K562 (cell line): Measurements from ENCODE around the gene ZNF285. TPM values are rescaled to one million over a fixed set of nuclear protein-coding genes. Genes with fewer than 3 reads are reported as not detected.

ENCODE experiments used
- ATF4 ChIP-seq: fragments of 450-650 bp; formaldehyde crosslinking; IDR thresholded peaks from 2 replicates; pipeline ENCODE4 v1.4.0; 2022; ENCODE audit warnings: mild to moderate bottlenecking, moderate library complexity
- BHLHE40 ChIP-seq: IDR thresholded peaks from 2 replicates; pipeline ENCODE4 v1.6.1; 2011; ENCODE audit warnings: low read length, improper control_type of control experiment
- DLX4 ChIP-seq: fragments of 250-450 bp; sonication (Bioruptor Pico); IDR thresholded peaks from 2 replicates; pipeline ENCODE4 v1.6.1; 2021; ENCODE audit warnings: mild to moderate bottlenecking
- E2F4 ChIP-seq: sonication (generic); formaldehyde crosslinking; IDR thresholded peaks from 2 replicates; pipeline ENCODE4 v1.8.0; 2022; ENCODE audit warnings: mild to moderate bottlenecking, low read depth, missing genetic modification reagents
- FOXK2 ChIP-seq, 2 experiments: fragments of 450-650 bp; IDR thresholded peaks in 1 of 2; conservative IDR thresholded peaks in 1 of 2; 2 replicates each; pipeline ENCODE4 v1.6.1; 2016; ENCODE audit warnings: low read depth in 2 of 2, mild to moderate bottlenecking in 1 of 2
- IRF1 ChIP-seq: sonication (generic); formaldehyde crosslinking; IDR thresholded peaks from 2 replicates; pipeline ENCODE4 v1.8.0; 2022; ENCODE audit warnings: missing genetic modification reagents, mild to moderate bottlenecking, borderline replicate concordance
- NR0B1 ChIP-seq: fragments of 450-650 bp; IDR thresholded peaks from one replicate; pipeline ENCODE4 v1.6.1; 2018; ENCODE audit warnings: mild to moderate bottlenecking, moderate library complexity; ENCODE audit not compliant: partially characterized antibody
- NR2C1 ChIP-seq, 2 experiments: fragments of 450-650 bp; IDR thresholded peaks; 2 replicates each; pipeline ENCODE4 v1.6.1; 2017; ENCODE audit warnings: mild to moderate bottlenecking in 2 of 2, antibody characterized with exemption in 1 of 2, inconsistent platforms in 1 of 2, missing compliant biosample characterization in 1 of 2, missing genetic modification characterization in 1 of 2
- OTX1 ChIP-seq: fragments of 450-650 bp; formaldehyde crosslinking; IDR thresholded peaks from 2 replicates; pipeline ENCODE4 v1.4.0; 2022; ENCODE audit warnings: mild to moderate bottlenecking
- POLR2AphosphoS5 ChIP-seq: IDR thresholded peaks from 2 replicates; pipeline ENCODE4 v1.6.1; 2011; ENCODE audit warnings: mild to moderate bottlenecking, low read depth, low read length, moderate library complexity; ENCODE audit not compliant: control insufficient read depth, insufficient read depth
- RBFOX2 ChIP-seq: fragments of 200-400 bp; formaldehyde crosslinking; IDR thresholded peaks from 2 replicates; pipeline ENCODE4 v1.6.1; 2017; ENCODE audit warnings: low read depth, mild to moderate bottlenecking, low read length, moderate library complexity
- SMARCB1 ChIP-seq: IDR thresholded peaks from 2 replicates; pipeline ENCODE4 v1.6.1; 2011; ENCODE audit warnings: improper control_type of control experiment, low read depth; ENCODE audit not compliant: insufficient read length
- SOX6 ChIP-seq: fragments of 450-650 bp; IDR thresholded peaks from 2 replicates; pipeline ENCODE4 v1.6.1; 2014; ENCODE audit warnings: mild to moderate bottlenecking
- TSC22D4 ChIP-seq: fragments of 450-650 bp; IDR thresholded peaks from 2 replicates; pipeline ENCODE4 v1.6.1; 2016; ENCODE audit warnings: missing genetic modification characterization, missing biosample characterization, control low read depth
- XRCC4 ChIP-seq: IDR thresholded peaks from one replicate; pipeline ENCODE4 v1.6.1; 2011; ENCODE audit not compliant: insufficient read depth, insufficient read length; ENCODE audit errors: extremely low read depth
- polyA plus RNA-seq, 8 experiments: library from polyadenylated mRNA; depleted of rRNA in 4 of 8; stranded (reverse) in 5 of 8; unstranded in 3 of 8; fragments of >200 nt; fragmentation: Nextera tagmentation in 2 of 8; fragmentation: Illumina TruSeq in 1 of 8; extraction: Ambion mirVana in 2 of 8; extraction: Trizol in 1 of 8; gene quantifications; 2 replicates each; pipeline versions ENCODE4 v1.2.1 to v1.2.3, GENCODE V29; 2011 to 2014; ENCODE audit warnings: inconsistent platforms in 1 of 8, missing spikeins in 1 of 8
- total RNA-seq, 7 experiments: library from RNA; depleted of rRNA in 6 of 7; stranded (reverse); fragments of >200 nt in 6 of 7; fragmentation: Illumina TruSeq in 2 of 7; extraction: Trizol in 2 of 7; gene quantifications; 2 replicates each; pipeline versions ENCODE4 v1.2.1 to v1.2.3, GENCODE V29; 2011 to 2021; ENCODE audit warnings: low replicate concordance in 1 of 7

The ZNF285 gene
- total and polyA plus RNA-seq, 9 of the 15 experiments (the other 6 are each of a cell fraction or from before 2014, with no cell fraction given): 0.14 to 1.1 (median 0.50) TPM

GRCh38 chr19:44447916-44448674, 46.7 kb upstream of the ZNF285 start, which contains the start of gene ZNF229 (continued):
- TF ChIP-seq ATF4 (CRISPR knock-in tag) (no peak), POLR2AphosphoS5 (no peak), RBFOX2 (peak; percentile 59), IRF1 (no peak), TSC22D4 (tag) (no peak), XRCC4 (no peak), DLX4 (CRISPR knock-in tag) (no peak), OTX1 (CRISPR knock-in tag) (no peak), SOX6 (no peak), BHLHE40 (no peak), E2F4 (CRISPR knock-in tag) (no peak), FOXK2 (conservative IDR thresholded peaks at IDR 0.05 in 1 of 2, IDR thresholded peaks at IDR 0.05 in 1 of 2; ENCODE audit: low read depth in 2 of 2) (no peak), SMARCB1 (no peak), NR2C1 (IDR thresholded peaks at IDR 0.05) (0 out of 2 replicates have a peak, but pooled peaks have one; percentile 38), NR2C1 (tag; IDR thresholded peaks at IDR 0.05) (peak; percentile 62), NR0B1 (no peak)
